WTC11 (cell line): Measurements from ENCODE around the gene KDM4B. TPM values are rescaled to one million over a fixed set of nuclear protein-coding genes. Genes with fewer than 3 reads are reported as not detected.

Experiments
- ATAC-seq: fragments of 200-7000 bp; cut with Tn5 transposase; 2 replicates; pipeline ENCODE4 v1.10.0; 2021; ENCODE audit warnings: mild to moderate bottlenecking, moderate library complexity
- CTCF ChIA-PET: fragments of 300-600 bp; sonication (Branson Sonifier 250); formaldehyde crosslinking; loops from one replicate; lab custom pipeline; 2021; ENCODE audit warnings: antibody characterized with exemption; lab: Charles Lee
- POLR2A ChIA-PET: fragments of 350-600 bp; sonication (Branson Sonifier 250); formaldehyde crosslinking; loops from one replicate; lab custom pipeline; 2021; ENCODE audit warnings: antibody characterized with exemption; lab: Charles Lee
- DNase-seq: peaks from one replicate; pipeline ENCODE4 v3.0.0; 2021; ENCODE audit warnings: low spot score
- H3K27ac Mint-ChIP-seq: 2 replicates; pipeline ENCODE4 v1.8.0; 2021; ENCODE audit warnings: mixed read lengths
- H3K27me3 Mint-ChIP-seq: 2 replicates; pipeline ENCODE4 v1.8.0; 2021; ENCODE audit warnings: low read depth, mild to moderate bottlenecking, moderate library complexity, mixed read lengths
- H3K36me3 Mint-ChIP-seq: 2 replicates; pipeline ENCODE4 v1.8.0; 2021; ENCODE audit warnings: mixed read lengths
- H3K4me1 Mint-ChIP-seq: 2 replicates; pipeline ENCODE4 v1.8.0; 2022; ENCODE audit warnings: mixed read lengths
- H3K4me3 Mint-ChIP-seq: 2 replicates; pipeline ENCODE4 v1.8.0; 2021; ENCODE audit warnings: mild to moderate bottlenecking, moderate library complexity, mixed read lengths
- H3K9me3 Mint-ChIP-seq: 2 replicates; pipeline ENCODE4 v1.8.0; 2021; ENCODE audit warnings: mixed read lengths
- AFF4 ChIP-seq: sonication (generic); formaldehyde crosslinking; IDR thresholded peaks from 2 replicates; pipeline ENCODE4 v1.8.1; 2023; ENCODE audit warnings: mild to moderate bottlenecking, missing genetic modification reagents, borderline replicate concordance
- ATF2 ChIP-seq: sonication (generic); formaldehyde crosslinking; IDR thresholded peaks from 2 replicates; pipeline ENCODE4 v1.8.1; 2022; ENCODE audit warnings: low read depth, missing genetic modification reagents, borderline replicate concordance
- ATF6 ChIP-seq: sonication (generic); formaldehyde crosslinking; IDR thresholded peaks from 2 replicates; pipeline ENCODE4 v1.8.1; 2023; ENCODE audit warnings: mild to moderate bottlenecking, missing genetic modification reagents
- CREB1 ChIP-seq: sonication (generic); formaldehyde crosslinking; IDR thresholded peaks from 2 replicates; pipeline ENCODE4 v1.8.0; 2023; ENCODE audit warnings: mild to moderate bottlenecking, missing genetic modification reagents
- E2F5 ChIP-seq: sonication (generic); formaldehyde crosslinking; IDR thresholded peaks from 2 replicates; pipeline ENCODE4 v1.8.1; 2022; ENCODE audit warnings: mild to moderate bottlenecking, moderate library complexity, missing genetic modification reagents
- ELF4 ChIP-seq: sonication (generic); formaldehyde crosslinking; IDR thresholded peaks from 2 replicates; pipeline ENCODE4 v1.8.1; 2022; ENCODE audit warnings: low read depth, mild to moderate bottlenecking, moderate library complexity, missing genetic modification reagents
- ERG ChIP-seq: fragments of 250-450 bp; sonication (Bioruptor Pico); IDR thresholded peaks from 2 replicates; pipeline ENCODE4 v1.8.0; 2021; ENCODE audit warnings: mild to moderate bottlenecking
- HMGA2 ChIP-seq: fragments of 250-450 bp; sonication (Bioruptor Pico); IDR thresholded peaks from 2 replicates; pipeline ENCODE4 v1.4.0; 2021; ENCODE audit warnings: mild to moderate bottlenecking, moderate library complexity
- IRF1 ChIP-seq: sonication (generic); formaldehyde crosslinking; IDR thresholded peaks from 2 replicates; pipeline ENCODE4 v1.8.0; 2023; ENCODE audit warnings: missing genetic modification reagents
- MAX ChIP-seq: sonication (generic); formaldehyde crosslinking; IDR thresholded peaks from 2 replicates; pipeline ENCODE4 v1.8.0; 2022; ENCODE audit warnings: mild to moderate bottlenecking, missing genetic modification reagents
- NFATC4 ChIP-seq: fragments of 250-450 bp; sonication (Bioruptor Pico); IDR thresholded peaks from 2 replicates; pipeline ENCODE4 v1.9.0; 2021; ENCODE audit warnings: mild to moderate bottlenecking
- NFYB ChIP-seq: sonication (generic); formaldehyde crosslinking; conservative IDR thresholded peaks from 2 replicates; pipeline ENCODE4 v1.8.0; 2022; ENCODE audit warnings: low read depth, missing genetic modification reagents
- NR3C1 ChIP-seq: sonication (generic); formaldehyde crosslinking; conservative IDR thresholded peaks from 2 replicates; pipeline ENCODE4 v1.8.1; 2023; ENCODE audit warnings: low read depth, mild to moderate bottlenecking, missing genetic modification reagents
- SMAD3 ChIP-seq: sonication (generic); formaldehyde crosslinking; IDR thresholded peaks from 2 replicates; pipeline ENCODE4 v1.8.0; 2022; ENCODE audit warnings: missing genetic modification reagents, mild to moderate bottlenecking, borderline replicate concordance
- TEAD1 ChIP-seq: sonication (generic); formaldehyde crosslinking; IDR thresholded peaks from 2 replicates; pipeline ENCODE4 v1.8.0; 2022; ENCODE audit warnings: mild to moderate bottlenecking, missing genetic modification reagents
- TEAD4 ChIP-seq: sonication (generic); formaldehyde crosslinking; IDR thresholded peaks from 2 replicates; pipeline ENCODE4 v1.8.0; 2022; ENCODE audit warnings: mild to moderate bottlenecking, missing genetic modification reagents
- ZBTB43 ChIP-seq: sonication (generic); formaldehyde crosslinking; IDR thresholded peaks from 2 replicates; pipeline ENCODE4 v1.8.1; 2023; ENCODE audit warnings: mild to moderate bottlenecking, missing genetic modification reagents
- ZNF219 ChIP-seq: sonication (generic); formaldehyde crosslinking; IDR thresholded peaks from 2 replicates; pipeline ENCODE4 v1.8.0; 2023; ENCODE audit warnings: missing genetic modification reagents, mild to moderate bottlenecking, borderline replicate concordance
- ZNF396 ChIP-seq: fragments of 250-450 bp; sonication (Bioruptor Pico); IDR thresholded peaks from 2 replicates; pipeline ENCODE4 v1.8.0; 2021; ENCODE audit warnings: mild to moderate bottlenecking, moderate library complexity, borderline replicate concordance
- total RNA-seq: library from RNA; stranded (reverse); gene quantifications from 3 replicates; pipeline ENCODE4 v1.2.3, GENCODE V29; 2021

KDM4B gene
- total RNA-seq, 1 experiment from 2014 or later: 43.2 TPM

GRCh38 chr19:4987256-4987655, 18.3 kb downstream of the KDM4B start:
- TF ChIP-seq ATF2 (CRISPR knock-in tag) (no peak), ZBTB43 (CRISPR knock-in tag) (no peak), ERG (CRISPR knock-in tag) (no peak), ZNF219 (CRISPR knock-in tag) (no peak), MAX (CRISPR knock-in tag) (no peak), E2F5 (CRISPR knock-in tag) (no peak), CREB1 (CRISPR knock-in tag) (no peak), ZNF396 (CRISPR knock-in tag) (no peak), TEAD1 (no peak), HMGA2 (no peak), SMAD3 (no peak), IRF1 (CRISPR knock-in tag) (no peak), NFYB (no peak), ELF4 (CRISPR knock-in tag) (no peak), ATF6 (CRISPR knock-in tag) (no peak), NFATC4 (no peak), NR3C1 (no peak), TEAD4 (no peak)
- Mint-ChIP-seq H3K4me3 (no peak overlapping the region), H3K9me3 (no peaks in the 10 kb centered on the region), H3K27ac (peak overlapping the region; percentile 78; the same call in 1 of the 2 replicates), H3K4me1 (peaks cover 44% of the 10 kb centered on the region), H3K36me3 (no peaks in the 10 kb centered on the region), H3K27me3 (no peaks in the 10 kb centered on the region)
- ATAC-seq (no peak), DNase-seq (no peak)
- ChIA-PET POLR2A (no interaction called here), CTCF (interaction anchor here (2.2 to 4.0 kb wide), 3 partner anchors 12 to 39 kb away, joined by 5 to 26 read pairs (median 6); no protein-coding TSS in a partner anchor)

- CTCF ChIA-PET: interaction anchor here (0.7 to 4.0 kb wide), 9 partner anchors 9 to 178 kb away, joined by 3 to 26 read pairs (median 4); no protein-coding TSS in a partner anchor
- no peak for ATAC-seq
- Mint-ChIP-seq H3K9me3 (no peaks in the 10 kb centered on the region), H3K4me3 (no peak overlapping the region), H3K4me1 (peaks cover 44% of the 10 kb centered on the region), H3K27me3 (no peaks in the 10 kb centered on the region), H3K27ac (peak overlapping the region; percentile 78; the same call in 1 of the 2 replicates), H3K36me3 (no peaks in the 10 kb centered on the region)
- DNase-seq: no peak
- POLR2A ChIA-PET: no interaction called here
- no peak for TF ChIP-seq AFF4 (CRISPR knock-in tag)
- TF ChIP-seq CREB1 (CRISPR knock-in tag): no peak
Observed at GRCh38 chr19:4987692-4988370, 18.9 kb downstream of the KDM4B start.
